AG09319 (cell line): ENCODE measurements around the gene MFAP2.

Source experiments
- DNase-seq: peaks from one replicate; pipeline ENCODE4 v3.0.0-alpha.2; 2010; ENCODE audit warnings: low read depth; ENCODE audit errors: extremely low read depth
- TF ChIP-seq, protein P1 (sequence below): IDR thresholded peaks from 2 replicates; pipeline ENCODE4 v1.5.1; 2011; ENCODE audit warnings: low read depth, mild to moderate bottlenecking, inconsistent platforms, low read length, moderate library complexity

MFAP2 gene

GRCh38 chr1:17013491-17014320 is 33.3 kb upstream of the MFAP2 start:
- TF ChIP-seq, protein P1, sequence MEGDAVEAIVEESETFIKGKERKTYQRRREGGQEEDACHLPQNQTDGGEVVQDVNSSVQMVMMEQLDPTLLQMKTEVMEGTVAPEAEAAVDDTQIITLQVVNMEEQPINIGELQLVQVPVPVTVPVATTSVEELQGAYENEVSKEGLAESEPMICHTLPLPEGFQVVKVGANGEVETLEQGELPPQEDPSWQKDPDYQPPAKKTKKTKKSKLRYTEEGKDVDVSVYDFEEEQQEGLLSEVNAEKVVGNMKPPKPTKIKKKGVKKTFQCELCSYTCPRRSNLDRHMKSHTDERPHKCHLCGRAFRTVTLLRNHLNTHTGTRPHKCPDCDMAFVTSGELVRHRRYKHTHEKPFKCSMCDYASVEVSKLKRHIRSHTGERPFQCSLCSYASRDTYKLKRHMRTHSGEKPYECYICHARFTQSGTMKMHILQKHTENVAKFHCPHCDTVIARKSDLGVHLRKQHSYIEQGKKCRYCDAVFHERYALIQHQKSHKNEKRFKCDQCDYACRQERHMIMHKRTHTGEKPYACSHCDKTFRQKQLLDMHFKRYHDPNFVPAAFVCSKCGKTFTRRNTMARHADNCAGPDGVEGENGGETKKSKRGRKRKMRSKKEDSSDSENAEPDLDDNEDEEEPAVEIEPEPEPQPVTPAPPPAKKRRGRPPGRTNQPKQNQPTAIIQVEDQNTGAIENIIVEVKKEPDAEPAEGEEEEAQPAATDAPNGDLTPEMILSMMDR, result no peak
- DNase-seq, result no peak

DNA sequence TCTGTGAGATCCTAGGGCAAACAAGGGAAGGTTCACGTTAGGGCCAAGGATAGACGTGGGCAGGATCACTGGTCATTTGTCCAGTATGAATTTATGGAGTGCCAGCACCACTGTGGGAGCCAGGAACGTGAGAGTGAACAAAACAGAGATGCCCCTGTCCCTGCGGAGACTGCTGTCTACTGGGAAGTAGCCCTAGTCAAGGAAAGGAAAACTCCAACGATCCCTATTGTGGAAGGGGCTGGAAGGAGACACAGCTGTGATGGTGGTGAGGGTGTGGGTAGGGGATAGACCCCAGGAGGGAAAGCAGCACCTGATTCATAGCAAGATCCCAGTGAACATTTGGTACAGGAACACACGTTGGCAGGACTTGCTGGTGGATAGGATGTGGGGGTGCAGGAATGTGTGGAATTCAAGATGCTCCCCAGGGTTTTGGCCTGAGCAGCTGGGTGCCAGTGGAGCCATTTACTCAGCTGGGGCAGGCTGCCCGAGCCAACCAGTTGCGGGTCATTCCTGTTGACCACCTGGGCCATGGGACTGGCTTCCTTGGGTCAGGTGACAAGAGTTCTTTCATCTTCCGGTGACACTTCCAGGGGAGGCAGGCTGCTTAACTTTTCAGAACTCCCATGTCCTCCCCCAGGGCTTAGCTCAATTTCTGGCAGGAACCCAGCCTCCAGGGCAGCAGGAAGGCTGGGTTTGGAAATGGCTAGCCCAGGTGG is 32.5 kb upstream of the MFAP2 start:
- DNase-seq, result no peak
- TF ChIP-seq, protein P1, result no peak

DNA sequence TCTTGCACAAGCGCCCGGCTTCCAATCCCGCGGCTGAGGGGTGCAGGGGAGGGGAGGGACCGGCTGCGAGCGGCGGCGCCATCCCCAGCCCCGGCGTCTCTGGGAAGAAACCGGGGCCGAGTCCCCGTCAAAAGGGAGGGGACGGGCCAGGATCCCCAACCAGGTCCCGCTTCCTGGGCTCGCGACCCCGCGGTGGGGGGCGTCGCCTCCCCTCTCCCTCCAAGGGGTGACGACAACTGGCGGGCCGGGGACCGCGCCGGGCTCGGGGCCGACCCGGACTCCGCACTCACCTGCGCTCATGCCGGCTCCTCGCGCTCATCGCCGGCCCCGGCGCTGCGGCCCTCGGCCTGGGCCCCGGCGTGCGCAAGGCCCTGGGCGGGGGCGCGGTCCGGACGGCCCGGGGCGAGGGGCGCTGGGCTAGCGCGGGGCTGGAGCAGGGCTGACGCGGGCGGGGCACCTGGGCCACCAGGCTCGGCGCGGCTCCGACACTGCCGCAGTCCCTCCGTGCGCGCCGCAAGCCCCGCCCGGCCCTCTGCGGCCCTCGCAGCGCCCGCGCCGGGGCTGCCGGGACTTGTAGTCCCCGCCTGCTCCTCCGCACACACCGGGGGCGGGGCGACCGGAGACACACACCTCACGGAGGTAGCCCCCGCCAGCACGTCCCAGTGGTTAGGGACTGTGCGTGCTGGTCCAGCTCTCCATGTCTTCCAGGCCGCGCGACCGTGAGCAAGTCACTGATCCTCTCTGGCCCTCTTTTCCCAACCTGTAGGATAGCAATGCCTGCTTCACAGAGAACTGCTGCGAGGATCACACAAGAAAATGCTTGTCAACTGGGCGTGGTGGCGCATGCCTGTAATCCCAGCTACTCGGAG is 31.3 kb upstream of the MFAP2 start, which contains the start of gene ATP13A2:
ATP13A2 (minus strand) TSS at position 490 of the 869 bp plus-strand sequence; CDS start at position 300, 190 bp downstream.
- TF ChIP-seq, protein P1, result no peak
- DNase-seq, result no peak

DNA sequence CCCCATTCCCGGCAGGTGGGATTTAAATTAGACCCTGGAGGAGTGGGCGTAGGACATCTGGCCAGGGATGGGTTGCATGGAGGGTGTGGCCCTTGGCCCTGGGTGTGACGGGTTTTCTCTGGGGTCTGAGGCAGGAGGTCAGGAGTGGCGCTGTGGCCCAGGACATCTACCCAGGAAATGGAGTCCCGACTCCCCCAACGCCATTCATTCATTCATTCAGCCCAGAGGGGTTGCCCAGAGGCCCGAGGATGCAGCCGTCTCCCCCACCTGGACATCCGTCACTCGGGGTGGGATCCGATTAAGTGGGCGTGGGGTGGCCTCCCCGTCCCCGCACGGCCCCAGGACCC is 30.6 kb upstream of the MFAP2 start:
- no peak for DNase-seq
- TF ChIP-seq, protein P1, result no peak

DNA sequence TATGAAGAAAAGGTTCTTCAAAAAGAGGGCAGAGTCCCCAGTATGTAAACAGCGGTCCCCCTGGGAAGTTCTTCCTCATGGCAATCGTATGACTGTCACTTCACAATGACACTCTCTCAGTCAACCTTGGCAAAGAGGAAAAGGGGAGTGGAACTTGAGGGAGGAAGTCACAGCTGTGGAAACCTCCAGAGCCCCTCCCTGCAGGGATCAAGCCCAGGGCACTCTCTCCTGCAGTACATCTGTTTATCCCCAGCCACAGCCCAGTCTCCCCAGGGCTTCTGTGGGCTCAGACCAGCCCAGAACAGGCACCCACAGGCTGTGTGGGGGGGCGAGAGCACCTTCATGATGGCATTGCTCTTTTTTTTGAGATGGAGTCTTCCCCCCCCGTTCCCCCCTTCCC is 29.3 kb upstream of the MFAP2 start:
- TF ChIP-seq, protein P1, result no peak
- no peak for DNase-seq

- TF ChIP-seq, protein P1, result no peak
- no peak for DNase-seq
Observed at GRCh38 chr1:17008208-17008855, 27.9 kb upstream of the MFAP2 start.
